Lower leg skin (tissue), 4 donors: Measurements from ENCODE around the gene CSPG5. TPM values are rescaled to one million over a fixed set of nuclear protein-coding genes. Genes with fewer than 3 reads are reported as not detected.

Source experiments
- DNase-seq, 2 donors: peaks; one replicate each; pipeline ENCODE4 v3.0.0-alpha.2; 2019; ENCODE audit warnings: low spot score in 2 of 2
- H3K4me3 ChIP-seq: fragments of 200-600 bp; sonication (generic); 2 replicates; pipeline ENCODE4 v1.5.1; 2017; ENCODE audit warnings: mild to moderate bottlenecking, low read depth; ENCODE audit not compliant: poor library complexity, severe bottlenecking
- POLR2A ChIP-seq, 2 donors: fragments of 450-650 bp; IDR thresholded peaks; one replicate each; pipeline ENCODE4 v1.6.1; 2016 to 2017; ENCODE audit warnings: antibody characterized with exemption in 2 of 2, mild to moderate bottlenecking in 1 of 2, moderate library complexity in 1 of 2
- WGBS, 2 donors: methylation state at CpG; one replicate each; pipeline ENCODE4 v1.1.5; 2018; 5-methylcytosine and 5-hydroxymethylcytosine counted together
- intact Hi-C: fragments of 100-400 bp; cut with DNase I; formaldehyde crosslinking; loops from one replicate; pipeline ENCODE4 v1.15.0; 2023; ENCODE audit warnings: low total_unique reads
- total RNA-seq, 4 donors: library from RNA; depleted of rRNA; stranded (reverse); fragments of >200 nt; gene quantifications; one replicate each; pipeline ENCODE4 v1.1.0, GENCODE V29; 2016
- TF ChIP-seq, protein P1 (sequence below), 3 donors: fragments of 450-650 bp; IDR thresholded peaks; one replicate each; pipeline ENCODE4 v1.5.1; 2016; ENCODE audit warnings: antibody characterized with exemption in 3 of 3, mild to moderate bottlenecking in 3 of 3, moderate library complexity in 2 of 3

CSPG5 gene
- total RNA-seq, 4 donors from 2014 or later, result 0.30 to 3.2 (median 0.96) TPM

DNA sequence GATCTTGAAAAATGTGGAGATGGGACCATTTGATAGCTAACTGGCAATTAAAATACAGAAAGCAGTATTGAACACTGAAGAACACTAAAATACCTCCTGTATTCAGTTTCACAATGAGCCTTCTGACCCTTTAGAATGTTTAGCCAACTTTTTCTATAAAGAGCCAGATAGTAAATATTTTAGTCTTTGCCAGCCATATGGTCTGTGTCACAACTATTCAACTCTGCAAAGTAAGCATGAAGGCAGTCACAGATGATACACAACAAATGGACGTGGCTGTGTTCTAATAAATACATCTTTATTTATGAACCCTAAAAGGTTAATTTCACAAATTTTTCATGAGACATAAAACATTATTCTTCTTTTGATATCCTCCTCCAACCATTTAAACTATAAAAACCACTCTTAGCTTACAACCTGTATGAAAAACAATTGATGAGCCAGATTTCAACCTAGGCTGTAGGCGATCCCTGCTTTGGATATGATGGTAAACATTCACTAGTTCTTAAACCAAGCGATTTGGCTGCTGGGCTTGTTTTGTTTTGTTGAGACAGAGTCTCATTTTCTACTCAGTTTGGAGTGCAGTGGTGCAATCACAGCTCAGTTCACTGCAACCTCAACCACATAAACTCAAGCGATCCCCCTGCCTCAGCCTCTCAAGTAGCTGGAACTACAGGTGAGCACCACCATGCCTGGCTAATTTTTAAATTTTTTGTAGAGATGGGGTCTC lies 13.6 kb upstream of the CSPG5 start:
- no peak for DNase-seq
- TF ChIP-seq, protein P1, sequence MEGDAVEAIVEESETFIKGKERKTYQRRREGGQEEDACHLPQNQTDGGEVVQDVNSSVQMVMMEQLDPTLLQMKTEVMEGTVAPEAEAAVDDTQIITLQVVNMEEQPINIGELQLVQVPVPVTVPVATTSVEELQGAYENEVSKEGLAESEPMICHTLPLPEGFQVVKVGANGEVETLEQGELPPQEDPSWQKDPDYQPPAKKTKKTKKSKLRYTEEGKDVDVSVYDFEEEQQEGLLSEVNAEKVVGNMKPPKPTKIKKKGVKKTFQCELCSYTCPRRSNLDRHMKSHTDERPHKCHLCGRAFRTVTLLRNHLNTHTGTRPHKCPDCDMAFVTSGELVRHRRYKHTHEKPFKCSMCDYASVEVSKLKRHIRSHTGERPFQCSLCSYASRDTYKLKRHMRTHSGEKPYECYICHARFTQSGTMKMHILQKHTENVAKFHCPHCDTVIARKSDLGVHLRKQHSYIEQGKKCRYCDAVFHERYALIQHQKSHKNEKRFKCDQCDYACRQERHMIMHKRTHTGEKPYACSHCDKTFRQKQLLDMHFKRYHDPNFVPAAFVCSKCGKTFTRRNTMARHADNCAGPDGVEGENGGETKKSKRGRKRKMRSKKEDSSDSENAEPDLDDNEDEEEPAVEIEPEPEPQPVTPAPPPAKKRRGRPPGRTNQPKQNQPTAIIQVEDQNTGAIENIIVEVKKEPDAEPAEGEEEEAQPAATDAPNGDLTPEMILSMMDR (IDR thresholded peaks at IDR 0.05), result no peak
- TF ChIP-seq POLR2A (IDR thresholded peaks at IDR 0.05), result no peak
- intact Hi-C loops, result no loop called here
- no peak overlapping the region for H3K4me3 ChIP-seq
- WGBS, 2 donors, result 91 to 97% methylated on average over 4 of the region's 4 CpGs

- TF ChIP-seq POLR2A (IDR thresholded peaks at IDR 0.05), result no peak
- TF ChIP-seq, protein P1 (IDR thresholded peaks at IDR 0.05), result no peak
- intact Hi-C loops, result no loop called here
- no peak overlapping the region for H3K4me3 ChIP-seq
- WGBS, 2 donors, result 82 to 91% methylated on average over 2 of the region's 2 CpGs
- no peak for DNase-seq
These were observed 11.6 kb upstream of the CSPG5 start for GRCh38 chr3:47590216-47590615.

- H3K4me3 ChIP-seq, result no peak overlapping the region
- no peak for TF ChIP-seq POLR2A (IDR thresholded peaks at IDR 0.05)
- TF ChIP-seq, protein P1 (IDR thresholded peaks at IDR 0.05), result no peak
- intact Hi-C loops, result no loop called here
- DNase-seq, result no peak
- WGBS, 2 donors, result 87 to 95% methylated on average over 4 of the region's 4 CpGs
These were observed 9.9 kb upstream of the CSPG5 start for GRCh38 chr3:47588587-47588986.

DNA sequence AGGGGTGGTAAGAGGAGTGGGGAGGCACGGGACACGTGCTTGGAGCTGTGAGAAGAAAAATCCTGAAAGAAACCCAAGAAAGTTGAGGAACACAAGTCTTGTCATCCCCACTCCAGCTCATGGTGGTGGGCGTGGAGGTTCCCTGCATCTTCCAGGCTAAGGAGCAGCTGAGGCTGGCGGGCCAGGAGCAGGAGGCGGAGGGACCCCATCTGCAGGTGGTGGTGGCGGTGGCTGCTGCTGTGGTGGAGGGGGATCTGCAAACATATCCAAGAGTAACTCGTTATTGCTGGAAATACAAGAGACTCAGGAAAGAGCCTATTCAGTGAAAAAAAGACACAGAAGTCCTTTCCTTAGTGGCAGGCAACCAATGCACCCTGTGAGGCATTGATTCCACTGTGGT lies 9.4 kb upstream of the CSPG5 start:
- no peak overlapping the region for H3K4me3 ChIP-seq
- 94 to 97% methylated on average over 7 of the region's 7 CpGs for WGBS, 2 donors
- intact Hi-C loops, result no loop called here
- no peak for DNase-seq
- TF ChIP-seq POLR2A (IDR thresholded peaks at IDR 0.05), result no peak
- TF ChIP-seq, protein P1 (IDR thresholded peaks at IDR 0.05), result no peak

DNA sequence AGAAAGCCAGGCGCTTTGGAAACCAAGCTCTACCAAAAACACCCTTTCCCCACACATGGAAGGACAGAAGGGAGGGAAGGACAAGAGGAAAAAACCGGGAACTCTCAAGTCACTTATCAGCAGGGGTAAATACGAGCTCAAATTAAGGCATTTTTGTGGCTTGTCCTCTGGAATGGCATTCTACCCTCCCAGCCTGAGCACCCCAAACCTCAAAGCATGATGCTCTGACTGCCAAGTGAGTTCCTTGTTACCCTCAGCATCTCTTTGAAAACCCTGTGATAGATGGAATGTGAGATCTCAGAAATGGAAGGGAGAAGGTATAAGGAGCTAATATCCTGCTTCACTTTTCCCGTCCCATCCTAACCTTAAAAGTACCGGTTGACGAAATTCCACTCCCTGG lies 8.1 kb upstream of the CSPG5 start:
- DNase-seq, result no peak
- WGBS, 2 donors, result 96% methylated on average over 6 of the region's 6 CpGs
- TF ChIP-seq, protein P1 (IDR thresholded peaks at IDR 0.05), result no peak
- no peak for TF ChIP-seq POLR2A (IDR thresholded peaks at IDR 0.05)
- intact Hi-C loops, result no loop called here
- H3K4me3 ChIP-seq, result no peak overlapping the region
